AG04450 (cell line): ENCODE results near the gene SIX1. TPM values are rescaled to one million over a fixed set of nuclear protein-coding genes. Genes with fewer than 3 reads are reported as not detected.
A peak's percentile ranks its signal among the peaks of the same experiment; 100 is the strongest.

Experiments
- CTCF ChIA-PET: fragments of 300-600, 350-600 bp; formaldehyde crosslinking; extraction: SDS; loops from one replicate; lab custom pipeline; 2022; ENCODE audit warnings: antibody characterized with exemption, inconsistent platforms; lab: Charles Lee
- POLR2A ChIA-PET: fragments of 350-600 bp; formaldehyde crosslinking; extraction: SDS; loops from one replicate; lab custom pipeline; 2021; ENCODE audit warnings: antibody characterized with exemption, inconsistent platforms; lab: Yijun Ruan, JAX
- DNase-seq: peaks from one replicate; pipeline ENCODE4 v3.0.0-alpha.2; 2011; ENCODE audit warnings: low read depth, low spot score
- H3K27ac ChIP-seq: one replicate; pipeline ENCODE4 v1.5.1; 2012; ENCODE audit warnings: low read depth, low read length, control low read depth
- H3K27me3 ChIP-seq: one replicate; pipeline ENCODE4 v1.6.0; 2012; ENCODE audit warnings: low read length; ENCODE audit not compliant: control insufficient read depth, insufficient read depth
- H3K4me3 ChIP-seq: 2 replicates; pipeline ENCODE4 v1.5.1; 2011; ENCODE audit warnings: mild to moderate bottlenecking, low read depth, low read length, control low read depth
- H3K9me3 ChIP-seq: 2 replicates; pipeline ENCODE4 v1.5.1; 2012; ENCODE audit warnings: low read length; ENCODE audit not compliant: control insufficient read depth, insufficient read depth
- polyA plus RNA-seq: library from polyadenylated mRNA; depleted of rRNA; stranded (reverse); fragments of >200 nt; gene quantifications from 2 replicates; pipeline ENCODE4 v1.2.3, GENCODE V29; 2011
- TF ChIP-seq, protein P1 (sequence below): IDR thresholded peaks from 2 replicates; pipeline ENCODE4 v1.5.1; 2011; ENCODE audit warnings: low read depth, low read length, control low read depth, inconsistent platforms

Gene SIX1
- polyA plus RNA-seq, 1 experiment, result 25.6 TPM

DNA sequence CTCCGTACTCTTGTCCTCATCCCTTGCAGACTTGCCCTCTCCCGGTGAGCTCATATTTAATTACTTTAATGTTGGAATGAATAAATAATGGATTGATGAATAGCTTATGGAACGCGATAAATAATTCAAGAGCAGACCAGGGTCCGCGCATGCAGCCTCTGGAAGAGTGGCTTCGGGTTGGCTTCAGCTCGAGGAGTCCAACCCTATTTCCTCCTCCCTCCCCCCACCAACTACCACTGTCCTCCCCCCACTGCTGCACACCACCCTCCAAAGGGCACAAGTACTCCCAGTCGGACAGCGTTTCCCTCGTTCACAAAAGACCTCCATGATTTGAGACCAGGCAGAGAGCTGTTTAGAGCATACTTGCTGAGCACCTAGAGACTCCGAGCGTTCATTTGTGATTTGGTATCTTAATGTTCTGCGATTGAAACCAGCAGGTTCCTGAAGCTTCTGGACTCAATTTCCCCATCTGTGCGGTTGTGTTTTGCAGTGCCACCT lies 647 bp upstream of the SIX1 start:
- Histone ChIP-seq H3K27me3 (peaks cover 15% of the 10 kb centered on the region), H3K9me3 (no peaks in the 10 kb centered on the region; the same call in 1 of the 2 replicates), H3K27ac (no peak overlapping the region), H3K4me3 (peak overlapping the region; percentile 88)
- ChIA-PET CTCF (interaction anchor here (0.9 to 1.4 kb wide), 3 partner anchors 376 to 619 kb away, joined by 3 to 5 read pairs (median 4); no protein-coding TSS in a partner anchor), POLR2A (interaction anchor here (0.5 to 1.6 kb wide), 8 partner anchors 9 to 603 kb away, joined by 3 to 7 read pairs (median 4); partner anchors contain the start of genes SLC38A6 and TRMT5)
- TF ChIP-seq, protein P1, sequence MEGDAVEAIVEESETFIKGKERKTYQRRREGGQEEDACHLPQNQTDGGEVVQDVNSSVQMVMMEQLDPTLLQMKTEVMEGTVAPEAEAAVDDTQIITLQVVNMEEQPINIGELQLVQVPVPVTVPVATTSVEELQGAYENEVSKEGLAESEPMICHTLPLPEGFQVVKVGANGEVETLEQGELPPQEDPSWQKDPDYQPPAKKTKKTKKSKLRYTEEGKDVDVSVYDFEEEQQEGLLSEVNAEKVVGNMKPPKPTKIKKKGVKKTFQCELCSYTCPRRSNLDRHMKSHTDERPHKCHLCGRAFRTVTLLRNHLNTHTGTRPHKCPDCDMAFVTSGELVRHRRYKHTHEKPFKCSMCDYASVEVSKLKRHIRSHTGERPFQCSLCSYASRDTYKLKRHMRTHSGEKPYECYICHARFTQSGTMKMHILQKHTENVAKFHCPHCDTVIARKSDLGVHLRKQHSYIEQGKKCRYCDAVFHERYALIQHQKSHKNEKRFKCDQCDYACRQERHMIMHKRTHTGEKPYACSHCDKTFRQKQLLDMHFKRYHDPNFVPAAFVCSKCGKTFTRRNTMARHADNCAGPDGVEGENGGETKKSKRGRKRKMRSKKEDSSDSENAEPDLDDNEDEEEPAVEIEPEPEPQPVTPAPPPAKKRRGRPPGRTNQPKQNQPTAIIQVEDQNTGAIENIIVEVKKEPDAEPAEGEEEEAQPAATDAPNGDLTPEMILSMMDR, result no peak
- no peak for DNase-seq

DNA sequence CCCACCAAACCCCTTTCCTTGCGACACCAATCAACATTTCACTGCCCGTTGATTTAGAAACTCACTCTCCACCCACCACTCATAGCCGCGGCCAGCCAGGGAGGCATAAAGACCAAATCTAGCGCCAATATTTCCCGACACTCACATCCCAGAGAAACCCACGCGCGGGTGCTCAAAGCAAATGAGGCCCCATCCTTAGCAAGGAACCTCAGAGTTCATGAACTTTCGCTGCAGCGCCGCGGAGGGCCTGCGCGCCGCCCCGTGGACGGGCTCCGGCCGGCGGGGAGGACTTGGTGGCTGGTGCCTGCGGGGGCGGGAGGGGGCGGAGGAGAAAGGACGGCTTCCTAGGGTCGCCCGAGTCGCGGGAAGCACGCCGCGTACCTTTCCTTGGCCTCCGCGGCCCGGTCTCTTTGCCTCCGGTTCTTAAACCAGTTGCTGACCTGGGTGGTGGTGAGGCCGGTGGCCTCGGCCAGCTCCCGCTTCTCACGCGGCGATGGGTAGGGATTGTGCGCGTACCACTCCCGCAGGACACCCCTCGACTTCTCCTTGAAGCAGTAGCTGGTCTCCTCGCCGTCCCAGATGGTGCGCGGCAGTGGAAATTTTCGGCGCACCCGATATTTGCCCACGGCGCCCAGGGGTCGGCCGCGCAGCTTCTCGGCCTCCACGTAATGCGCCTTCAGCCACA lies 886 bp downstream of the SIX1 start:
- Histone ChIP-seq H3K9me3 (no peaks in the 10 kb centered on the region; the same call in 1 of the 2 replicates), H3K27me3 (peaks cover 8% of the 10 kb centered on the region), H3K27ac (peak overlapping the region; percentile 70), H3K4me3 (peak overlapping the region; percentile 88)
- no peak for DNase-seq
- ChIA-PET POLR2A (interaction anchor here (0.6 to 1.5 kb wide), 4 partner anchors 11 to 543 kb away, joined by 3 to 5 read pairs (median 4); no protein-coding TSS in a partner anchor), CTCF (interaction anchor here (0.6 kb wide), 1 partner anchor 75 kb away, joined by 3 read pairs; no protein-coding TSS in a partner anchor)
- TF ChIP-seq, protein P1, result no peak

DNA sequence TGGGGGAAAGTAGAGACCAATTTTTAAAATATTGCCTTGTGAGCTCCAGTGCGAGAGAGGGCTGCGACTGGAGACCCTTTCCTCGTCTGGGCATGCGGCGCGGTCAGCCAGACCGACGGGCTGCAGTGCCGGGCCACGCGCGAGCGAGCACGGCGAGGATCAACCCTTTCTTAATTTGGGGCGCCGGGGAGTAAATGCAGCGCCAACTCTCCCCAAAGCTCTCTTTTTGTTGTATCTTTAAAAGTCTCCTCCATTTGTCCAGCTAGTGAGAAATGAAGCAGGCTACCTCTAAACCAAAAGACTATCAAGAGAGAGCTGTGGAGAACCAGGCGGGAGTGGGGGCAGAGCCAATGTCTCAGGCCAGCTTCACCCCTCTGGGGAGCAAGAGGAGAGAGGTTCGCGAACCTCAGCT lies 1.4 kb downstream of the SIX1 start:
- H3K9me3 ChIP-seq, result peaks cover 3% of the 10 kb centered on the region
- H3K27ac ChIP-seq, result peak overlapping the region; percentile 73
- no peak for DNase-seq
- H3K27me3 ChIP-seq, result peaks cover 4% of the 10 kb centered on the region
- H3K4me3 ChIP-seq, result peak overlapping the region; percentile 88
- ChIA-PET CTCF (interaction anchor here (0.6 kb wide), 1 partner anchor 75 kb away, joined by 3 read pairs; no protein-coding TSS in a partner anchor), POLR2A (interaction anchor here (1.2 kb wide), 2 partner anchors 16 to 497 kb away, joined by 3 read pairs; no protein-coding TSS in a partner anchor)
- TF ChIP-seq, protein P1, result no peak

DNA sequence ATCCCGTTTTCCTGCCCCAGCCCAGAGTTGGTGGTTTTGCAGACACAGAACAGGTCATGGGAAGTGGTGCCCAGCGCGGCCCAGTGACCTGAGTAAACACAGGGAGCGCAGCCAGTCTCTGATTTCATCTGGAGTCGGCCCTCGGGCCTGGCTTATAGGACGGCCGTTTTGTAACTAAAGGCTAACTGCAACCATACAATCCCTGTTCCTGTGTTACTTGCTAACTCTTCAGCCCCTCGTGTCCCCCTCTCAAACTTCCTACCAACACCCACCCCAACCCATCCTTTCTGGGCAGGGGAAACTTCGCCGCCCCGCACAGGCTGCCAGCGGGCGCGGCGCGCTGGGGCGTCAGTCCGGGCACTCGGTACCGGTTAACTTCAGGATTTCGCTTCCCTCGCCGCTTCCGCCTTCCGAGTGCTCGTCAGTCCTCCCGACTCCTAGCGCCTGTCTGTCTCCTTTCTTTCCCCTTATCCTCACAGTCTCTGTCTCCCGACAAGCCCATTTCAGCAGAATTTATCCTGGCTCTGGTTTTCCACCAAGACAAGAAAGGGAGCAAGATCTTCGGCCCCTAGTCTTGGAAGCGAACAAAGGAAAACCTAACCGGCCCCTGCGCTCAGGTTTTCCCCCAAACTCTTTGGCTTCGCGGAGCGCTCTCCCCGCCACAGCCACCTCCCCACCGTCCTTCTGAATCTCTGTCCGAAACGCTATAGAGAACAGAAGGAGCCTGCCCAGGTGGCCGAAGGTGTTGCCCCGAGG lies 2.0 kb downstream of the SIX1 start:
- Histone ChIP-seq H3K4me3 (peak overlapping the region; percentile 88), H3K27ac (peak overlapping the region; percentile 73), H3K27me3 (no peaks in the 10 kb centered on the region), H3K9me3 (peaks cover 9% of the 10 kb centered on the region)
- no peak for DNase-seq
- CTCF ChIA-PET, result interaction anchor here (0.9 kb wide), 2 partner anchors 21 to 22 kb away, joined by 3 to 4 read pairs; no protein-coding TSS in a partner anchor
- TF ChIP-seq, protein P1, result no peak
- POLR2A ChIA-PET, result interaction anchor here (0.6 to 1.2 kb wide), 4 partner anchors 9 to 605 kb away, joined by 3 to 19 read pairs (median 4); no protein-coding TSS in a partner anchor
